ENCODE data around the gene TMEM179.

Gene TMEM179

GRCh38 chr14:104586832-104587620, 17.5 kb downstream of the TMEM179 start:
- TF ChIP-seq CTCF (conservative IDR thresholded peaks at IDR 0.05; ENCODE audit: low read depth, low read length): no peak
- H3K4me3 ChIP-seq (ENCODE audit: low read length): no peak overlapping the region
- no peak for DNase-seq (ENCODE audit: low read depth)

- no peak for DNase-seq (ENCODE audit: low read depth)
- TF ChIP-seq CTCF (conservative IDR thresholded peaks at IDR 0.05; ENCODE audit: low read depth, low read length): no peak
- H3K4me3 ChIP-seq (ENCODE audit: low read length): no peak overlapping the region
These were observed 18.4 kb downstream of the TMEM179 start for GRCh38 chr14:104585966-104586697.

- DNase-seq (ENCODE audit: low read depth): no peak
- TF ChIP-seq CTCF (conservative IDR thresholded peaks at IDR 0.05; ENCODE audit: low read depth, low read length): no peak
- no peak overlapping the region for H3K4me3 ChIP-seq (ENCODE audit: low read length)
These were observed 20.0 kb downstream of the TMEM179 start for GRCh38 chr14:104584557-104584956.

- TF ChIP-seq CTCF (conservative IDR thresholded peaks at IDR 0.05; ENCODE audit: low read depth, low read length): no peak
- no peak overlapping the region for H3K4me3 ChIP-seq (ENCODE audit: low read length)
- no peak for DNase-seq (ENCODE audit: low read depth)
These were observed 20.9 kb downstream of the TMEM179 start for GRCh38 chr14:104583424-104584306.

GRCh38 chr14:104582662-104583061, 21.9 kb downstream of the TMEM179 start:
- DNase-seq (ENCODE audit: low read depth): no peak
- TF ChIP-seq CTCF (conservative IDR thresholded peaks at IDR 0.05; ENCODE audit: low read depth, low read length): no peak
- H3K4me3 ChIP-seq (ENCODE audit: low read length): no peak overlapping the region

- H3K4me3 ChIP-seq (ENCODE audit: low read length): no peak overlapping the region
- DNase-seq (ENCODE audit: low read depth): no peak
These were observed 22.6 kb downstream of the TMEM179 start for GRCh38 chr14:104582005-104582404.

More at GRCh38 chr14:104582005-104582404, 22.6 kb downstream of the TMEM179 start:
- TF ChIP-seq CTCF (conservative IDR thresholded peaks at IDR 0.05; ENCODE audit: low read depth, low read length): no peak
